Left ventricle myocardium inferior (tissue), 1 donor: ENCODE measurements around the gene CUL9. TPM values are rescaled to one million over a fixed set of nuclear protein-coding genes. Genes with fewer than 3 reads are reported as not detected.

Experiments
- DNase-seq: peaks from one replicate; pipeline ENCODE4 v3.0.0-alpha.2; 2020
- H3K27ac ChIP-seq: fragments of 200-600 bp; replicated peaks from 2 replicates; pipeline ENCODE4 v1.8.0; 2021
- H3K27me3 ChIP-seq: fragments of 200-600 bp; 2 replicates; pipeline ENCODE4 v1.8.0; 2021; ENCODE audit warnings: low read depth
- H3K36me3 ChIP-seq: fragments of 200-600 bp; 2 replicates; pipeline ENCODE4 v1.8.0; 2021
- H3K4me1 ChIP-seq: fragments of 200-600 bp; 2 replicates; pipeline ENCODE4 v1.8.0; 2021
- H3K4me3 ChIP-seq: fragments of 200-600 bp; 2 replicates; pipeline ENCODE4 v1.8.0; 2021; ENCODE audit warnings: mild to moderate bottlenecking, moderate library complexity
- H3K9me3 ChIP-seq: fragments of 200-600 bp; replicated peaks from 2 replicates; pipeline ENCODE4 v1.8.0; 2021
- intact Hi-C: fragments of 100-400 bp; cut with micrococcal nuclease; formaldehyde crosslinking; loops from one replicate; pipeline ENCODE4 v1.11.0; 2022
- total RNA-seq: library from RNA; stranded (reverse); fragmentation: NEBNext Ultra II Directional; extraction: Animal tissue kit (Norgen Biotek cat#: 25700); gene quantifications from one replicate; pipeline ENCODE4 v1.2.1, GENCODE V29; 2021
- TF ChIP-seq, protein P1 (sequence below): fragments of 200-600 bp; IDR thresholded peaks from 2 replicates; pipeline ENCODE4 v1.8.0; 2021; ENCODE audit warnings: antibody characterized with exemption, mild to moderate bottlenecking, borderline replicate concordance
- donor health status: DM: no; HTN: yes; CAD: no; lungs with severe emphysema.

The CUL9 gene
- total RNA-seq, 1 donor from 2014 or later: 14.7 TPM

DNA sequence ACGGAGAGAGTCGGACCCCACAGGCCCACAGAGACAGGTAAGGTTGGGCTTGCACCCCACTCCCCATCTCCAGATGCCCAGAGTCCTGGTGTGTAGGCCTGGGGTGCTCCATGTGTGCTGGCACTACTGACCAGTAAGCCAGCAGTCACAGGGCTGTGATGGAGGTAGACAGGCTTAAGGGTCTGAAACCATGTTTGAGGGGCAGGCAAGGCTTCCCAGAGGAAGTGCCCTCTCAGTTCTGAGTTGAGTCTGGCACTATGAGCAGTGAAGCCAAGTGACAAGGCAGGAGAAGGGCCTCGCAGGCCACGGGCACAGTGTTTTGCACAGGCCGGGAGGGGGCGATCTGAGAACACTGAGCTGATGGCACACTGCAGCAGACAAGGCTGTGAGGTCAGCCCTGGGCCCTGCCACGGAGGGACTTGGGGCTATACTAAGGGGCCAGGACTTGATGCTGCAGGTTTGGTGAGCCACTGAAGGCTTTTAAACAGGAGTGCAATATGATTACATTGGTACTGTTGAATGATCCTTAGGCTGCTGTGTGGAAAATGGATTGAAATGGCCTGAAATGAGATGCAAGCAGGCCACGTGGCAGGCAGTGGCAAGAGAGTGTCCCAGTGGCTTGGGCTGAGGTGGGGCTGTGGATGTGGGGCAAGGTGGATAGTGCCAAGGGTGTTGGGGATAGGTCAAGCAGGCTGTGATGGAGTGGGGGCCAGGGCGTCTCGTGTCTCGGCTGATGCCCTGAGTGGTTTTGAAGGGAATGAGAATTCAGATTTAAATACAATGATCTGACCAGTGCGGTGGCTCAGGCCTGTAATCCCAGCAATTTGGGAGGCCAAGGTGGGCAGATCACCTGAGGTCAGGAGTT lies 81.5 kb downstream of the CUL9 start:
- no peaks in the 10 kb centered on the region for H3K36me3 ChIP-seq
- peaks cover 31% of the 10 kb centered on the region for H3K4me1 ChIP-seq
- TF ChIP-seq, protein P1, sequence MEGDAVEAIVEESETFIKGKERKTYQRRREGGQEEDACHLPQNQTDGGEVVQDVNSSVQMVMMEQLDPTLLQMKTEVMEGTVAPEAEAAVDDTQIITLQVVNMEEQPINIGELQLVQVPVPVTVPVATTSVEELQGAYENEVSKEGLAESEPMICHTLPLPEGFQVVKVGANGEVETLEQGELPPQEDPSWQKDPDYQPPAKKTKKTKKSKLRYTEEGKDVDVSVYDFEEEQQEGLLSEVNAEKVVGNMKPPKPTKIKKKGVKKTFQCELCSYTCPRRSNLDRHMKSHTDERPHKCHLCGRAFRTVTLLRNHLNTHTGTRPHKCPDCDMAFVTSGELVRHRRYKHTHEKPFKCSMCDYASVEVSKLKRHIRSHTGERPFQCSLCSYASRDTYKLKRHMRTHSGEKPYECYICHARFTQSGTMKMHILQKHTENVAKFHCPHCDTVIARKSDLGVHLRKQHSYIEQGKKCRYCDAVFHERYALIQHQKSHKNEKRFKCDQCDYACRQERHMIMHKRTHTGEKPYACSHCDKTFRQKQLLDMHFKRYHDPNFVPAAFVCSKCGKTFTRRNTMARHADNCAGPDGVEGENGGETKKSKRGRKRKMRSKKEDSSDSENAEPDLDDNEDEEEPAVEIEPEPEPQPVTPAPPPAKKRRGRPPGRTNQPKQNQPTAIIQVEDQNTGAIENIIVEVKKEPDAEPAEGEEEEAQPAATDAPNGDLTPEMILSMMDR: peak; percentile 82
- DNase-seq: peak; percentile 74
- no peak overlapping the region for H3K4me3 ChIP-seq
- intact Hi-C loops: loop anchor here (10.0 kb wide), 1 partner anchor 81 kb away; no protein-coding TSS in a partner anchor
- no peaks in the 10 kb centered on the region for H3K9me3 ChIP-seq
- no peak overlapping the region for H3K27ac ChIP-seq
- H3K27me3 ChIP-seq: peaks cover 5% of the 10 kb centered on the region

DNA sequence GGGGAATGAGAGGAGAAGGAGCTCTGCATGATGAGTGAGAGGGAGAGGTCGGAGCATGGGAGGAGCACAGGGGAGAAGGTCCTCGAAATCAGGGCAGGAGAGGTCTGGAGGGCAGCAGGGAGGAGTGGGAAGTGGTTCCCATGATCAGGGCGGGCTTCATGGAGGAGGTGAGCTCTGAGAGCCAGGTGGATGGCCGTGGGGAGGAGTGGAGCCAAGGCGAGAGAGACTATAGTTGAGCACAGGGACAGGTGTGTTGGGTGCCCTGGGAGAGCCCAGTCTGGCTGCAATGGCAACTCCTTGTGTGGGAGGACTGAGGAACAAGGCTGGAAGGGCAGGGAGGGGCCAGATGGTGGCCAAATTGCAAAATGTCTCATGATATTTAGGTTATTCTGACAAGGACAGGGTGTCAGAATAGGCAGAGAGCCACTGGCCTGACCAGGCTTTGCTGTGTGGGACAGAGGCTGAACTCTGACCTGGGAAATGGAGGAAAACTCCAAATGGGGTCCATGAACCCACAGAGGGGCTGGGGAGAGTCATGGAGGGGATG lies 82.7 kb downstream of the CUL9 start:
- H3K9me3 ChIP-seq: no peaks in the 10 kb centered on the region
- H3K36me3 ChIP-seq: no peaks in the 10 kb centered on the region
- peaks cover 17% of the 10 kb centered on the region for H3K27me3 ChIP-seq
- intact Hi-C loops: loop anchor here (10.0 kb wide), 1 partner anchor 80 kb away; no protein-coding TSS in a partner anchor
- H3K4me1 ChIP-seq: peaks cover 38% of the 10 kb centered on the region
- no peak overlapping the region for H3K4me3 ChIP-seq
- TF ChIP-seq, protein P1: no peak
- no peak for DNase-seq
- H3K27ac ChIP-seq: no peak overlapping the region

DNA sequence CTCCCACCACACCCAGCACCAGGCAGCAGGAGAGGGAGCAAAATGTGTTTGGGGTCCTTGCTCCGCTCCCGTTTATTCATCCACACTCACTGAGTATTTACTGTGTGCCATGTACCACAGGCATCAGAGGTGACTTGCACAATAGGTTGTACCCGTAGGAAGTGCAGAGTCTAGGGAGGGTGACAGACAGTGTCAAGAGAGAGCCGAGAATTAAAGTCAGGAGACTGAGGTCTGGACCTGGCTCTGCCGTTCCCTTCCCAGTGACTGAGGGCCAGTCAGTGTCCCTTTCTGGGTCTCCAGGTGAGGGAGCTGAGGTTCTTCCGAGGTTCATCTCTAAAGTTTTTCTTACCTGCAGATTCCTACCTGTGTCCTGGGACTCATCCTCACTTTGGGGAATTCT lies 83.6 kb downstream of the CUL9 start:
- TF ChIP-seq, protein P1: no peak
- DNase-seq: no peak
- no peaks in the 10 kb centered on the region for H3K36me3 ChIP-seq
- H3K4me1 ChIP-seq: peaks cover 36% of the 10 kb centered on the region
- intact Hi-C loops: loop anchor here (10.0 kb wide), 1 partner anchor 79 kb away; no protein-coding TSS in a partner anchor
- no peak overlapping the region for H3K27ac ChIP-seq
- no peaks in the 10 kb centered on the region for H3K9me3 ChIP-seq
- H3K27me3 ChIP-seq: peaks cover 21% of the 10 kb centered on the region
- no peak overlapping the region for H3K4me3 ChIP-seq

- Histone ChIP-seq H3K9me3 (no peaks in the 10 kb centered on the region), H3K36me3 (no peaks in the 10 kb centered on the region), H3K27ac (peak overlapping the region; percentile 86), H3K27me3 (peaks cover 22% of the 10 kb centered on the region), H3K4me3 (no peak overlapping the region), H3K4me1 (peaks cover 35% of the 10 kb centered on the region)
- DNase-seq: no peak
- intact Hi-C loops: loop anchor here (10.0 kb wide), 1 partner anchor 77 kb away; no protein-coding TSS in a partner anchor
- TF ChIP-seq, protein P1: no peak
Measured at GRCh38 chr6:43267619-43268354, 85.8 kb downstream of the CUL9 start.

DNA sequence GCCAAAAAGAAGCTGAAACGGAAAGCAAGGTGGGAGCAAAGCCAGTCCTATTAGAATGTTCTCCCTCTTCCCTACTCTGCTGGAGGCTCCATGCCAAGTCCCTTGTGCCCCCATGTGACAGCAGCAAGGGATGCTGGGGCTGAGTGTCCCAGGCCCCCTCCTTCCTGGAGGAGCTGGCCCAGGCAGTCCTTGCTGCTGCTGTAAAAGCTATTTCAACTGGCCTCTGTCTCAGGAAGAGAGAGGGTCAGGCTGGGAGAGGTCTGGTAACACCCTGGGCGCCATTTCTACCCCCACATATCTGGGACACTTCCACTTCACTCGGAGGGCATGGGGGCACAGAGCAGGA lies 86.3 kb downstream of the CUL9 start:
- Histone ChIP-seq H3K4me1 (peaks cover 35% of the 10 kb centered on the region), H3K4me3 (no peak overlapping the region), H3K27me3 (peaks cover 28% of the 10 kb centered on the region), H3K9me3 (no peaks in the 10 kb centered on the region), H3K36me3 (no peaks in the 10 kb centered on the region), H3K27ac (peak overlapping the region; percentile 86)
- intact Hi-C loops: loop anchor here (10.0 kb wide), 1 partner anchor 76 kb away; no protein-coding TSS in a partner anchor
- DNase-seq: peak; percentile 45
- TF ChIP-seq, protein P1: no peak
